Prostate gland (tissue), 2 donors: ENCODE results near the gene PEX6. TPM values are rescaled to one million over a fixed set of nuclear protein-coding genes. Genes with fewer than 3 reads are reported as not detected.

Experiments
- DNase-seq: peaks from one replicate; pipeline ENCODE4 v3.0.0-alpha.2; 2019; ENCODE audit warnings: low spot score
- H3K27ac ChIP-seq, 2 donors: fragments of 200-600 bp; sonication (generic); 2 replicates each; pipeline ENCODE4 v1.5.1; 2017 to 2019
- H3K27me3 ChIP-seq: fragments of 200-600 bp; sonication (generic); replicated peaks from 2 replicates; pipeline ENCODE4 v1.5.1; 2019; ENCODE audit not compliant: insufficient read depth
- H3K36me3 ChIP-seq, 2 donors: fragments of 200-600 bp; sonication (generic); 1 replicate in 1 of 2; 2 replicates in 1 of 2; pipeline versions ENCODE4 v1.5.1 to v1.8.1; 2017 to 2019
- H3K4me1 ChIP-seq: fragments of 200-600 bp; sonication (generic); replicated peaks from 2 replicates; pipeline ENCODE4 v1.5.1; 2019
- H3K4me3 ChIP-seq, 2 donors: fragments of 200-600 bp; sonication (generic); 2 replicates each; pipeline ENCODE4 v1.5.1; 2017 to 2019
- H3K9me3 ChIP-seq: fragments of 200-600 bp; sonication (generic); 2 replicates; pipeline ENCODE4 v1.5.1; 2017
- CTCF ChIP-seq, 4 experiments: fragments of 200-600 bp in 2 of 4; fragments of 450-650 bp in 2 of 4; sonication (generic) in 2 of 4; IDR thresholded peaks; 1 replicate in 3 of 4; 2 replicates in 1 of 4; pipeline ENCODE4 v1.5.1; 2016 to 2019; ENCODE audit warnings: antibody characterized with exemption in 4 of 4, mild to moderate bottlenecking in 2 of 4, moderate library complexity in 2 of 4
- POLR2A ChIP-seq: fragments of 450-650 bp; IDR thresholded peaks from one replicate; pipeline ENCODE4 v1.6.1; 2016; ENCODE audit warnings: antibody characterized with exemption, mild to moderate bottlenecking
- POLR2AphosphoS5 ChIP-seq: sonication (generic); formaldehyde crosslinking; IDR thresholded peaks from one replicate; pipeline ENCODE4 v1.6.1; 2017; ENCODE audit warnings: antibody characterized with exemption
- WGBS: methylation state at CpG from one replicate; pipeline ENCODE4 v1.1.5; 2018; 5-methylcytosine and 5-hydroxymethylcytosine counted together
- intact Hi-C: fragments of 100-400 bp; cut with DNase I; formaldehyde crosslinking; loops from one replicate; pipeline ENCODE4 v1.14.2; 2022
- total RNA-seq, 2 donors: library from RNA; depleted of rRNA; stranded (reverse); fragments of >200 nt; gene quantifications; one replicate each; pipeline ENCODE4 v1.1.0, GENCODE V29; 2016

PEX6 gene
- total RNA-seq, 2 donors from 2014 or later = 23.9 to 57.9 TPM

- Histone ChIP-seq H3K36me3 (peaks cover 5 to 6% of the 10 kb centered on the region in 2 donors), H3K4me1 (no peaks in the 10 kb centered on the region), H3K27me3 (no peaks in the 10 kb centered on the region), H3K9me3 (no peaks in the 10 kb centered on the region), H3K27ac (no peak overlapping the region), H3K4me3 (no peak overlapping the region)
- DNase-seq = no peak
- intact Hi-C loops = no loop called here
- WGBS = 89% methylated on average over 12 of the region's 12 CpGs
- TF ChIP-seq POLR2A (no peak), CTCF (IDR thresholded peaks at IDR 0.05) (no peak), POLR2AphosphoS5 (no peak)
Observed at GRCh38 chr6:42962096-42962495, 16.9 kb downstream of the PEX6 start.

DNA sequence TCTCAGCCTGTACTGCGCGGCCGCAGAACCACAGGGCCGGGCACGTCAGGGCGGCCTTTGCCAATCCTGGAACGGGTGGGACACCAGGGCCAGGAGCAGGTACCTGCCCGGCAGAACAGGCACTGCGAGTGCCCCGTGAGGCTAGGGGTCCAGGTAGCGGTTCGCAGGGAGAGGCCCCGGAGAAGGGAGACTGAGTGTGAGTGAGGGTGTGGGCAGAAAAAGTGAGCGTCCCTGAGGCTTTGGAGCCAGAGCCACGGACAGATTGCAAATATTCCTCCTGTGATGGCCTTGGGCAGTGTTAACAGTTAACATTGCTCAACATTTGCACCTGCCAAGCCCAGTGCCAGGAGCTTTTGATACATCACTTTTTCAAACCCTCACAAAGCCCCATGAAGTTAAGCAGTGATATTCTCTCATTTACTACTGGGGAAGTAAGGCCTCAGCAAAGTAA, 17.9 kb downstream of the PEX6 start:
- Histone ChIP-seq H3K27ac (peak overlapping the region; percentile 81 to 84), H3K4me1 (no peaks in the 10 kb centered on the region), H3K9me3 (no peaks in the 10 kb centered on the region), H3K27me3 (no peaks in the 10 kb centered on the region), H3K36me3 (peaks cover 1 to 5% of the 10 kb centered on the region in 2 donors), H3K4me3 (peak overlapping the region; percentile 39 to 44)
- 17% methylated on average over 15 of the region's 15 CpGs for WGBS
- no peak for TF ChIP-seq CTCF (IDR thresholded peaks at IDR 0.05)
- TF ChIP-seq POLR2A = no peak
- TF ChIP-seq POLR2AphosphoS5 = no peak
- DNase-seq = peak; percentile 26
- intact Hi-C loops = no loop called here

DNA sequence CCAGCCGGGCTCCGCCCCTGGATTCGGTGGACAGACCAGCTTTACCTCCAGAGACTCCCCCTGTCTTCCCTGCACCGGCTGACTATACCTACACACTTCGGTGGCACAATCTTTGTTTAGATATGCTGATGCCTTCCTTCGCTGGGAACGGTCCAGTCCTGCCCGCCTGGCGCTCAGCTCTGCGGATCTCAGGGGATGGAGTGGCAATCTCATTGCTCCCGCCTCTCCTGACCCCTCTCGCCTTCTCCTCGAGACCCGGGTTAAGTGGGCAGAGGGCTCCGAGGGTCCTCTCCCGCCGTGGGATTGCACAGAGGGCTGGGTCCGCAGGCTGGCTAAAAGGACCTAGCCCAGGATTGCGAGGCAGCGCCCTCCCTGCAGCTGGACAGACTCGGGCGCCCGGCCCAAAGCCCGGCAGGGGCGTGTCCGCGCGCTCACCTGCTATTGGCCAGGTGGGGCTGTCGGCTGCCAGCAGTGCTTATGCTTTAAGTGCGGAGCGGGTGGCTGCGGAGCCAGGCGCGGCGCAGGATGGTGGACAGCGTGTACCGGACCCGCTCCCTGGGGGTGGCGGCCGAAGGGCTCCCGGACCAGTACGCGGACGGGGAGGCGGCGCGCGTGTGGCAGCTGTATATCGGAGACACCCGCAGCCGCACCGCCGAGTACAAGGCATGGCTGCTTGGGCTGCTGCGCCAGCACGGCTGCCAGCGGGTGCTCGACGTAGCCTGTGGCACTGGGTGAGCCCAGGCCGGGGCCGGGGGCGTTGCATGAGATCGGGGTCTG, 18.6 kb downstream of the PEX6 start, which contains the start of gene GNMT:
GNMT (plus strand) TSS at position 512 of the 777 bp plus-strand sequence; CDS start at position 526, 14 bp downstream.
- Histone ChIP-seq H3K27ac (peak within 1 kb of the TSS; percentile 81 to 84), H3K27me3 (no peaks in the 10 kb centered on the region), H3K4me1 (no peaks in the 10 kb centered on the region), H3K9me3 (no peaks in the 10 kb centered on the region), H3K36me3 (peaks cover 0 to 5% of the 10 kb centered on the region in 2 donors), H3K4me3 (peak within 1 kb of the TSS; percentile 39 to 44)
- DNase-seq = peak; percentile 90
- 4% methylated on average over 37 of the region's 62 CpGs for whole genome bisulfite sequencing
- intact Hi-C loops = no loop called here
- TF ChIP-seq POLR2A = peak; percentile 33
- no peak for TF ChIP-seq CTCF (IDR thresholded peaks at IDR 0.05)
- TF ChIP-seq POLR2AphosphoS5 = peak; percentile 76

- Histone ChIP-seq H3K4me1 (no peaks in the 10 kb centered on the region), H3K4me3 (peak overlapping the region; percentile 39 to 44), H3K9me3 (no peaks in the 10 kb centered on the region), H3K36me3 (peaks cover 0 to 3% of the 10 kb centered on the region in 2 donors), H3K27me3 (no peaks in the 10 kb centered on the region), H3K27ac (peak overlapping the region; percentile 81 to 84)
- no peak for TF ChIP-seq CTCF (IDR thresholded peaks at IDR 0.05)
- no peak for TF ChIP-seq POLR2AphosphoS5
- no peak for TF ChIP-seq POLR2A
- intact Hi-C loops = no loop called here
- no peak for DNase-seq
- 21% methylated on average over 13 of the region's 13 CpGs for WGBS
Observed at GRCh38 chr6:42959917-42960242, 19.1 kb downstream of the PEX6 start.

- intact Hi-C loops = no loop called here
- H3K27ac ChIP-seq = no peak overlapping the region
- no peaks in the 10 kb centered on the region for H3K9me3 ChIP-seq
- WGBS = 87% methylated on average over 8 of the region's 8 CpGs
- no peak overlapping the region for H3K4me3 ChIP-seq
- no peak for DNase-seq
- no peaks in the 10 kb centered on the region for H3K27me3 ChIP-seq
- H3K36me3 ChIP-seq = no peaks in the 10 kb centered on the region
- H3K4me1 ChIP-seq = no peaks in the 10 kb centered on the region
- no peak for TF ChIP-seq POLR2AphosphoS5
- TF ChIP-seq POLR2A = no peak
- no peak for TF ChIP-seq CTCF (IDR thresholded peaks at IDR 0.05)
Observed at GRCh38 chr6:42958125-42958524, 20.9 kb downstream of the PEX6 start.
